Hepatocyte (in vitro differentiated cells): ENCODE measurements around the gene MDGA2. TPM values are rescaled to one million over a fixed set of nuclear protein-coding genes. Genes with fewer than 3 reads are reported as not detected.

Source experiments
- DNase-seq: peaks from one replicate; pipeline ENCODE4 v3.0.0-alpha.2; 2016; ENCODE audit warnings: low spot score
- H2AFZ ChIP-seq: fragments of 200-600 bp; sonication (generic); 2 replicates; pipeline ENCODE4 v1.6.0; 2016; ENCODE audit warnings: antibody characterized with exemption, mild to moderate bottlenecking
- H3K27ac ChIP-seq: fragments of 200-600 bp; sonication (generic); 2 replicates; pipeline ENCODE4 v1.5.1; 2016; ENCODE audit warnings: mild to moderate bottlenecking
- H3K27me3 ChIP-seq: fragments of 200-600 bp; sonication (generic); 2 replicates; pipeline ENCODE4 v1.6.1; 2016
- H3K36me3 ChIP-seq: fragments of 200-600 bp; sonication (generic); replicated peaks from 2 replicates; pipeline ENCODE4 v1.5.1; 2016; ENCODE audit warnings: low read depth; ENCODE audit not compliant: insufficient read depth
- H3K4me1 ChIP-seq: fragments of 200-600 bp; sonication (generic); 2 replicates; pipeline ENCODE4 v1.5.1; 2016; ENCODE audit warnings: mild to moderate bottlenecking, moderate library complexity; ENCODE audit not compliant: insufficient read depth
- H3K4me2 ChIP-seq: fragments of 200-600 bp; sonication (generic); 2 replicates; pipeline ENCODE4 v1.6.0; 2016
- H3K4me3 ChIP-seq: fragments of 200-600 bp; sonication (generic); 2 replicates; pipeline ENCODE4 v1.5.1; 2016; ENCODE audit warnings: mild to moderate bottlenecking
- H3K79me2 ChIP-seq: fragments of 200-600 bp; sonication (generic); 2 replicates; pipeline ENCODE4 v1.6.0; 2017; ENCODE audit warnings: mild to moderate bottlenecking
- H3K9me2 ChIP-seq: fragments of 200-600 bp; sonication (generic); replicated peaks from 2 replicates; pipeline ENCODE4 v1.6.0; 2017; ENCODE audit warnings: mild to moderate bottlenecking; ENCODE audit not compliant: insufficient read depth
- H3K9me3 ChIP-seq: fragments of 200-600 bp; sonication (generic); 2 replicates; pipeline ENCODE4 v1.5.1; 2016; ENCODE audit warnings: low read depth, mild to moderate bottlenecking
- H4K20me1 ChIP-seq: fragments of 200-600 bp; sonication (generic); 2 replicates; pipeline ENCODE4 v1.6.0; 2016; ENCODE audit warnings: mild to moderate bottlenecking; ENCODE audit not compliant: insufficient read depth, poor library complexity, severe bottlenecking
- CTCF ChIP-seq: fragments of 200-600 bp; sonication (generic); IDR thresholded peaks from 2 replicates; pipeline ENCODE4 v1.5.1; 2016; ENCODE audit warnings: antibody characterized with exemption, mild to moderate bottlenecking; ENCODE audit not compliant: poor library complexity
- EZH2 ChIP-seq: fragments of 200-600 bp; sonication (generic); IDR thresholded peaks from 2 replicates; pipeline ENCODE4 v1.6.1; 2016; ENCODE audit warnings: antibody characterized with exemption, mild to moderate bottlenecking, borderline replicate concordance
- EZH2phosphoT487 ChIP-seq: fragments of 200-600 bp; sonication (generic); IDR thresholded peaks from one replicate; pipeline ENCODE4 v1.6.1; 2018; ENCODE audit warnings: antibody characterized with exemption, mild to moderate bottlenecking, low read depth, moderate library complexity; ENCODE audit not compliant: unreplicated experiment, severe bottlenecking
- WGBS: methylation state at CpG from one replicate; pipeline ENCODE4 v1.1.6; 2016; ENCODE audit warnings: low lambda C conversion rate; ENCODE audit errors: missing lambda C conversion rate; 5-methylcytosine and 5-hydroxymethylcytosine counted together
- polyA plus RNA-seq: library from polyadenylated mRNA; unstranded; fragments of >200 nt; fragmentation: Nextera tagmentation; extraction: Ambion mirVana; gene quantifications from 2 replicates; pipeline ENCODE4 v1.2.1, GENCODE V29; 2016
- total RNA-seq: library from RNA; depleted of rRNA; stranded (reverse); fragments of >200 nt; gene quantifications from 2 replicates; pipeline ENCODE4 v1.2.3, GENCODE V29; 2014

The MDGA2 gene
- total and polyA plus RNA-seq, 2 experiments from 2014 or later: 0.51 to 0.70 TPM

DNA sequence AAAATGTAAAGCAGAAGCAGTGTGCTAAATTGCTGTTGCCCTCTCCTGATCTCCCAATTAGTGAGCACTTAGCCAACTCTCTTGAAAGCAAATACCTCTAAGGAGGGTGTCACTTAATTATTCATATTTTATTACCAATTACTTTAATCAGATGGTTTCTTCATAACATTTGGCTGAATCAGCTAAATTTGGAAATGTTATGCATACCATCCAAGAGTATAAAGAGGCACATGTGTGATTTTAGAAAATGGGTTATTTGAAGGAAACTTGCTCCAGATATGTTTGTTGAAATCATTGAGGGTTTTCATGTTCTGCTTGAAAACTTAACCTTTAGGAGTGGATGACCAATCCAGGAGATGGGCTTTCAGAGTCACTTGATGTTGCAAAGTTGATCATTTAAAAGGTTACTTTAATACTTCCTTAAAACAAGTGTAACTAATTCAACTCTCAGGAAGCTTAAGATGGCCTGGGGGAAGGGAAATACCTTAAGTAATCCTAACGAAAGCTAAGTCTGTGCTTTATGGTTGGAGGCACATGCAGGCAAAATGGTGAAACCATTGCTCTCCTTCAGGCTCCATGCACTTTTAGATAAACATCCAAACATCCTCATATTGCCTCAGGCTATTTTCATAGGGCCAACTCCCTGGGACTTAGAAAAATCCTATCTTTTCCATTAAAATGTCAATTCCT is 434.5 kb downstream of the MDGA2 start:
- Histone ChIP-seq H4K20me1 (no peaks in the 10 kb centered on the region), H3K27me3 (no peaks in the 10 kb centered on the region), H3K4me3 (no peak overlapping the region), H3K79me2 (no peaks in the 10 kb centered on the region), H3K9me2 (no peaks in the 10 kb centered on the region), H3K4me2 (no peak overlapping the region), H3K36me3 (no peaks in the 10 kb centered on the region), H2AFZ (no peak overlapping the region), H3K9me3 (no peaks in the 10 kb centered on the region), H3K27ac (no peak overlapping the region), H3K4me1 (no peaks in the 10 kb centered on the region)
- 48% methylated on average over 1 of the region's 1 CpG for WGBS
- TF ChIP-seq EZH2phosphoT487 (no peak), CTCF (no peak), EZH2 (no peak)
- DNase-seq: no peak

DNA sequence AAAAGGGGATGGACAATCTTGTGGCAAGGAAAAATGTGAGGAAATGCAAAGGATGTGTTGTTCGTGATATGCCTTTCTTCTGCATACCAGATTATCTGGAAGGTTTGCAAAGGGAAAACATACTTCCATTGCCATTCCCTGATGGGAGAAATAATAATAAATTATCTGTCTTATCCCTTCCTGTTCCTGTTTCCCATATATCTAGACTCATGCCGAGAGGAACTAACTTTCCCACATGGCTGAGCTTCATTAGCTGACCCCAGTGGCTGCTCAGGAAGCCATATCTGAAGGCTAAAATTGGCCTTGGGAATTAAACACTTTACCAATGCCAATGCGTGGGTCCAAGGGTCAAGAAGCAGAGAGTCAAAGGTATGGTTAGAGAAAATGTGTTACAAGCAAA is 439.8 kb downstream of the MDGA2 start:
- Histone ChIP-seq H3K27ac (no peak overlapping the region), H3K4me2 (no peak overlapping the region), H3K4me3 (no peak overlapping the region), H3K27me3 (no peaks in the 10 kb centered on the region), H2AFZ (no peak overlapping the region), H4K20me1 (no peaks in the 10 kb centered on the region), H3K9me2 (no peaks in the 10 kb centered on the region), H3K4me1 (no peaks in the 10 kb centered on the region), H3K9me3 (no peaks in the 10 kb centered on the region), H3K79me2 (no peaks in the 10 kb centered on the region), H3K36me3 (no peaks in the 10 kb centered on the region)
- TF ChIP-seq CTCF (no peak), EZH2 (no peak), EZH2phosphoT487 (no peak)
- DNase-seq: no peak
- WGBS: 83% methylated on average over 3 of the region's 3 CpGs

- Histone ChIP-seq H3K4me3 (no peak overlapping the region), H3K9me2 (no peaks in the 10 kb centered on the region), H3K79me2 (no peaks in the 10 kb centered on the region), H2AFZ (no peak overlapping the region), H3K27ac (no peak overlapping the region), H3K4me1 (no peaks in the 10 kb centered on the region), H3K27me3 (no peaks in the 10 kb centered on the region), H3K9me3 (no peaks in the 10 kb centered on the region), H3K4me2 (no peak overlapping the region), H4K20me1 (no peaks in the 10 kb centered on the region), H3K36me3 (no peaks in the 10 kb centered on the region)
- TF ChIP-seq EZH2phosphoT487 (no peak), EZH2 (no peak), CTCF (no peak)
- no peak for DNase-seq
- 60% methylated on average over 5 of the region's 5 CpGs for WGBS
Measured at GRCh38 chr14:47226877-47227520, 448.4 kb downstream of the MDGA2 start.
